Activated CD8-positive, alpha-beta T cell treated with anti-CD3 and anti-CD28 coated beads, Interleukin-2, amount 10 ng/mL, durations not matched to agents 7 days and 5 days (primary cell): ENCODE results near the gene RNF157. TPM values are rescaled to one million over a fixed set of nuclear protein-coding genes. Genes with fewer than 3 reads are reported as not detected.
"Not testable (repeated sequence)": the region's sequence is repeated elsewhere in the genome, so short reads cannot be mapped to it uniquely, and the experiment has no call there.

Source experiments
- ATAC-seq: fragments of 150-1000 bp; cut with Tn5 transposase; one replicate; pipeline ENCODE4 v1.10.0; 2021; ENCODE audit warnings: moderate library complexity
- CTCF ChIA-PET: fragments of 350-600 bp; sonication (Branson Sonifier 250); formaldehyde crosslinking; loops from one replicate; lab custom pipeline; 2021; ENCODE audit warnings: antibody characterized with exemption; lab: Charles Lee
- POLR2A ChIA-PET: fragments of 350-600 bp; sonication (Branson Sonifier 250); formaldehyde crosslinking; loops from one replicate; lab custom pipeline; 2021; ENCODE audit warnings: antibody characterized with exemption; lab: Charles Lee
- DNase-seq: peaks from one replicate; pipeline ENCODE4 v3.0.0-alpha.2; 2020
- H3K27ac Mint-ChIP-seq: one replicate; pipeline ENCODE4 v1.8.0; 2021; ENCODE audit warnings: mild to moderate bottlenecking, mixed read lengths
- H3K27me3 Mint-ChIP-seq: one replicate; pipeline ENCODE4 v1.8.0; 2021; ENCODE audit warnings: low read depth, mixed read lengths
- H3K36me3 Mint-ChIP-seq: one replicate; pipeline ENCODE4 v1.8.0; 2021; ENCODE audit warnings: low read depth, mixed read lengths
- H3K4me1 Mint-ChIP-seq: one replicate; pipeline ENCODE4 v1.8.0; 2021; ENCODE audit warnings: low read depth, mixed read lengths
- H3K4me3 Mint-ChIP-seq: one replicate; pipeline ENCODE4 v1.8.0; 2021; ENCODE audit warnings: mild to moderate bottlenecking, mixed read lengths
- H3K9me3 Mint-ChIP-seq: one replicate; pipeline ENCODE4 v1.8.0; 2022; ENCODE audit warnings: mixed read lengths; ENCODE audit not compliant: insufficient read depth
- total RNA-seq, 2 experiments: library from RNA; stranded (reverse); gene quantifications; one replicate each; pipeline ENCODE4 v1.2.3, GENCODE V29; 2021

The RNF157 gene
- total RNA-seq, 2 experiments from 2014 or later: 150 to 165 TPM

DNA sequence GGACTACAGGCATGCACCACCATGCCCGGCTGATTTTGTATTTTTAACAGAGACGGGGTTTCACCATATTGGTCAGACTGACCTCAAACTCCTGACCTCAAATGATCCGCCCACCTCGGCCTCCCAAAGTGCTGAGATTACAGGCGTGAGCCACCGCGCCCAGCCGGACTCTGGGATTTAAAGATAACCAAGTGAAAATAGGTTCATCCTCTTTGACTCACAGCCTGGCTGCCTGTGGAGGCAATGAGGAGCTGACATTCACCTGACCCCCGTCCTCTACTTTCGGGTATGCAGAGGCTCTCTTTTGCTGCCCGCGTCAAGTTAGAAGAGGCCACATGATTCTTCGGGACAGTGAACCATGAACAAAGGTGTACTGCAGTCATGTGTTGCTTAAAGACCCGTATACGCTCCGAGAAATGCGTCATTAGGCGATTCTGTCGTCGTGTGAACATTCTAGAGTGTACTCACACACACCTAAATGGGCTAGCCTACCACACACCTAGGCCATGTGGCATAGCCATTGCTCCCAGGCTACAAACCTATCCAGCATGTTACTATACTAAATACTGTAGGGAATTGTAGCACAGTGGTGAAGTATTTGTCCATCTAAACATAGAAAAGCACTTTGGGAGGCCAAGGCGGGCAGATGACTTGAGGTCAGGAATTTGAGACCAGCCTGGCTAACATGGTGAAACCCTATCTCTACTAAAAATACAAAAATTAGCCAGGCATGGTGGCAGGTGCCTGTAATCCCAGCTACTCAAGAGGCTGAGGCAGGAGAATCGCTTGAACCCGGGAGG lies 12.9 kb upstream of the RNF157 start:
- H3K36me3 Mint-ChIP-seq: peaks cover 28% of the 10 kb centered on the region
- POLR2A ChIA-PET: interaction anchor here (3.9 to 17.8 kb wide), 2 partner anchors 15 to 61 kb away, joined by 49 to 807 read pairs; partner anchors contain the start of gene UBALD2
- not testable (repeated sequence) for H3K27me3 Mint-ChIP-seq, DNase-seq, ATAC-seq, H3K9me3 Mint-ChIP-seq
- H3K4me3 Mint-ChIP-seq: peak overlapping the region; percentile 77
- CTCF ChIA-PET: interaction anchor here (1.4 to 1.8 kb wide), 2 partner anchors 8 to 73 kb away, joined by 4 to 7 read pairs; no protein-coding TSS in a partner anchor
- peak overlapping the region; percentile 96 for H3K27ac Mint-ChIP-seq
- peaks cover 69% of the 10 kb centered on the region for H3K4me1 Mint-ChIP-seq

GRCh38 chr17:76252040-76252954 lies 12.0 kb upstream of the RNF157 start:
- DNase-seq (peak; percentile 65), ATAC-seq (peak; percentile 72)
- POLR2A ChIA-PET: interaction anchor here (0.6 to 17.8 kb wide), 7 partner anchors 8 to 148 kb away, joined by 3 to 807 read pairs (median 4); partner anchors contain the start of gene UBALD2
- CTCF ChIA-PET: interaction anchor here (0.8 to 1.8 kb wide), 5 partner anchors 9 to 126 kb away, joined by 3 to 8 read pairs (median 5); partner anchors contain the start of gene UBALD2
- no peaks in the 10 kb centered on the region for H3K27me3 Mint-ChIP-seq
- peak overlapping the region; percentile 77 for H3K4me3 Mint-ChIP-seq
- H3K4me1 Mint-ChIP-seq: peaks cover 77% of the 10 kb centered on the region
- peak overlapping the region; percentile 96 for H3K27ac Mint-ChIP-seq
- H3K9me3 Mint-ChIP-seq: peaks cover 9% of the 10 kb centered on the region
- H3K36me3 Mint-ChIP-seq: peaks cover 28% of the 10 kb centered on the region

DNA sequence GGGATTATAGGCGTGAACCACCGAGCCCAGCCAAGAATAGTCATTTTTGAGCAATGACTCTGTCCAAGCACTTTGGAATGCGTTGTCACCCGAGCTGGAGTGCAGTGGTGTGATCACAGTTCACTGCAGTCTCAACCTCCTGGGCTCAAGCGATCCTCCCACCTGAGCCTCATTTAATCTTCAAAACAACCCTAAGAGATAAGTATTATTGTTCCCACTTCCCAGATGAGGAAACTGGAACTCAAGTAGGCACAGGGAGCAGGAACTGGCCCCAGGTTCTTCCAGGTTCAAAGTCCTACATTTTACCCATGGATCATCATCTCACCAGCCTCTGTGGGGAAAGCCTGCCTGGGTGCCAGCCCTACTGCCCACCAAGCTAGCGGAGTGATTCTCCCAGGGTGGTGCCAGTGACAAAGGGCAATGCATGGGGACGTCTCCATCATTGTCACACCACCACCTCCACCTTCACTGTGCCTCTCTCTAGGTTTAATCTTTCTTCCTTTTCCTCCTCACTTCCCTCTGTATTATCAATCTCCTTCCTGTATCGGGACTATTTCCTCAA lies 11.3 kb upstream of the RNF157 start:
- Mint-ChIP-seq H3K27ac (peak overlapping the region; percentile 96), H3K27me3 (no peaks in the 10 kb centered on the region), H3K9me3 (peaks cover 5% of the 10 kb centered on the region), H3K4me1 (peaks cover 79% of the 10 kb centered on the region), H3K36me3 (peaks cover 24% of the 10 kb centered on the region), H3K4me3 (peak overlapping the region; percentile 77)
- no peak for DNase-seq
- no peak for ATAC-seq
- POLR2A ChIA-PET: interaction anchor here (0.6 to 17.8 kb wide), 7 partner anchors 8 to 147 kb away, joined by 3 to 807 read pairs (median 4); partner anchors contain the start of gene UBALD2
- CTCF ChIA-PET: interaction anchor here (0.8 to 1.8 kb wide), 4 partner anchors 10 to 125 kb away, joined by 3 to 8 read pairs (median 4); partner anchors contain the start of gene UBALD2

DNA sequence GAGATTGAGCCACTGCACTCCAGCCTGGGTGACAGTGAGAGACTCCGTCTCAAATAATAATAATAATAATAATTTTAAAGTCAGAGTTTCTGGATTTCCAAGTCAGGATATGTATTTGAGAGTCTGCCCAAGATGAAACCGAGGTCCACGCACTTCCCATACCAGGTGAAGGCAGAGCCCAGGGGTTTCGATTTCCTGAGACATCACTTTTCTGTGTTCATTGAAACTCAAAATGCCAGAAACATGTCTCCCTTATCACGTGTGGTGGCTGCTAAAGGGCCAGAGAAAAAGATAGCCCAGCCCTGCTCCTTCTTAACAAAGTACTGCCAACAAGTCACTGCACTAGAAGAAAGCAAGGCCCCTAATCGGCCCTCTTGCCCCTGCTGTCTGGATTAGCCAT lies 9.8 kb upstream of the RNF157 start:
- ATAC-seq (no peak), DNase-seq (no peak)
- Mint-ChIP-seq H3K4me1 (peaks cover 78% of the 10 kb centered on the region), H3K9me3 (no peaks in the 10 kb centered on the region), H3K4me3 (no peak overlapping the region), H3K36me3 (peaks cover 12% of the 10 kb centered on the region), H3K27ac (no peak overlapping the region), H3K27me3 (no peaks in the 10 kb centered on the region)
- ChIA-PET POLR2A (interaction anchor here (17.8 kb wide), 1 partner anchor 18 kb away, joined by 807 read pairs; the partner anchor contains the start of gene UBALD2), CTCF (interaction anchor here (1.2 to 4.0 kb wide), 2 partner anchors 14 to 70 kb away, joined by 4 to 19 read pairs; no protein-coding TSS in a partner anchor)

DNA sequence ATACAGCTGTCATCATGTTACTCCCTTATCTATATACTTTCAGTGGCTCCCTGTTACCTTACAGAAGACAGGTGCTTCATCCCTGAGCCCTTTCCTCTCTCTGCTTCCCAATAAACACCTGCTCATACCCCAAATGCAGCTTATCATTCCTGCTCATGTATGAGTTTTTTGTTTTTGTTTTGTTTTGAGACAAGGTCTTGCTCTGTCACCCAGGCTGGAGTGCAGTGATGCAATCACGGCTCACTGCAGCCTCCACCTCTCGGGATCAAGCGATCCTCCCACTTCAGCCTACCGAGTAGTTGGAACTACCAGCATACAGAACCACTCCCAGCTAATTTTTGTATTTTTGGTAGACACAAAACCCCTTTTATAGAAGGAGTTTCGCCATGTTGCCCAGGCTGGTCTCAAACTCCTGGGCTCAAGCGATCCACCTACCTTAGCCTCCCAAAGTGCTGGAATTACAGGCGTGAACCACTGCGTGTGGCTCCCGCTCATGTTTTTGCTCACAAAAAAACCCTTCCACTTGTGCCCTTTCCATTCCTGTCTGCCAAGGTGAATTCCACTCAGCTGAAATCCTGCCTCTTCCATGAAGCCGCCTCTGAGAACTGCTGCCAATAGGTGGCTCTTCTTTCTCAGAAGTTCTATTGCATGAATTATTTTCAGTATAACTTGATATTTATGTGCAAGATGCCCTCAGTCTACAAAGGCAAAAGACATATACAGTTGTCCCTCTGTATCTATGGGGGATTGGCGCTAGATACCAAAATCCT lies 7.9 kb upstream of the RNF157 start:
- ATAC-seq: no peak
- no peak overlapping the region for H3K4me3 Mint-ChIP-seq
- CTCF ChIA-PET: interaction anchor here (2.7 to 4.0 kb wide), 4 partner anchors 8 to 32 kb away, joined by 11 to 24 read pairs (median 20); no protein-coding TSS in a partner anchor
- H3K9me3 Mint-ChIP-seq: no peaks in the 10 kb centered on the region
- peaks cover 6% of the 10 kb centered on the region for H3K36me3 Mint-ChIP-seq
- POLR2A ChIA-PET: interaction anchor here (0.7 to 17.8 kb wide), 4 partner anchors 8 to 68 kb away, joined by 3 to 807 read pairs (median 54); partner anchors contain the start of gene UBALD2
- H3K27ac Mint-ChIP-seq: peak overlapping the region; percentile 41
- DNase-seq: no peak
- H3K4me1 Mint-ChIP-seq: peaks cover 84% of the 10 kb centered on the region
- H3K27me3 Mint-ChIP-seq: no peaks in the 10 kb centered on the region

GRCh38 chr17:76247304-76247703 lies 7.0 kb upstream of the RNF157 start:
- POLR2A ChIA-PET: interaction anchor here (0.7 to 17.8 kb wide), 7 partner anchors 9 to 67 kb away, joined by 3 to 807 read pairs (median 14); partner anchors contain the start of gene UBALD2
- ATAC-seq (no peak), DNase-seq (no peak)
- Mint-ChIP-seq H3K4me1 (peaks cover 84% of the 10 kb centered on the region), H3K9me3 (no peaks in the 10 kb centered on the region), H3K27me3 (no peaks in the 10 kb centered on the region), H3K36me3 (peaks cover 7% of the 10 kb centered on the region), H3K4me3 (no peak overlapping the region), H3K27ac (peak overlapping the region; percentile 91)
- CTCF ChIA-PET: interaction anchor here (0.8 to 4.0 kb wide), 14 partner anchors 9 to 122 kb away, joined by 3 to 25 read pairs (median 10); partner anchors contain the start of gene UBALD2

GRCh38 chr17:76246080-76247066 lies 6.1 kb upstream of the RNF157 start:
- H3K27me3 Mint-ChIP-seq: no peaks in the 10 kb centered on the region
- H3K36me3 Mint-ChIP-seq: peaks cover 3% of the 10 kb centered on the region
- peaks cover 84% of the 10 kb centered on the region for H3K4me1 Mint-ChIP-seq
- ChIA-PET POLR2A (interaction anchor here (0.6 to 17.8 kb wide), 20 partner anchors 10 to 217 kb away, joined by 3 to 807 read pairs (median 4); partner anchors contain the start of genes EXOC7 and UBALD2), CTCF (interaction anchor here (0.7 to 4.0 kb wide), 28 partner anchors 9 to 151 kb away, joined by 3 to 25 read pairs (median 5); partner anchors contain the start of gene UBALD2)
- H3K9me3 Mint-ChIP-seq: no peaks in the 10 kb centered on the region
- peak overlapping the region; percentile 91 for H3K27ac Mint-ChIP-seq
- ATAC-seq (peak; percentile 97), DNase-seq (peak; percentile 91)
- H3K4me3 Mint-ChIP-seq: peak overlapping the region; percentile 62

DNA sequence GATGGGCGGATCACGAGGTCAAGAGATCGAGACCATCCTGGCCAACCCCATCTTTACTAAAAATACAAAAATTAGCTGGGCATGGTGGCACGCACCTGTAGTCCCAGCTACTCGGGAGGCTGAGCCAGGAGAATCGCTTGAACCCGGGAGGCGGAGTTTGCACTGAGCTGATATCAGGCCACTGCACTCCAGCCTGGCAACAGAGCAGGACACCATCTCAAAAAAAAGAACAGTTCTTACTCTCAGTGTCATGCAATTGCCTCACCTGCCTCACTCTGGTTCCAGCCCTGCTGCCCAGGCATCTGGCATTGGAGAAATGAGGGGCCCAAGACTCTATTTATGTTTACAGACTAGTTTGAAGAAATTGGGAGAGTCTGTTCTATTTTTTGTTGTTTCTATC lies 4.4 kb upstream of the RNF157 start:
- H3K27me3 Mint-ChIP-seq, DNase-seq, H3K4me3 Mint-ChIP-seq, ATAC-seq, H3K36me3 Mint-ChIP-seq, H3K9me3 Mint-ChIP-seq: not testable (repeated sequence)
- ChIA-PET POLR2A (interaction anchor here (4.2 to 17.8 kb wide), 3 partner anchors 12 to 53 kb away, joined by 66 to 807 read pairs (median 105); partner anchors contain the start of gene UBALD2), CTCF (interaction anchor here (1.1 to 4.0 kb wide), 7 partner anchors 9 to 66 kb away, joined by 3 to 22 read pairs (median 11); no protein-coding TSS in a partner anchor)
- Mint-ChIP-seq H3K4me1 (peaks cover 79% of the 10 kb centered on the region), H3K27ac (peak overlapping the region; percentile 91)
